PC-9 (cell line): ENCODE measurements around the gene SP5. TPM values are rescaled to one million over a fixed set of nuclear protein-coding genes. Genes with fewer than 3 reads are reported as not detected.

Experiments
- BruUV-seq: library from RNA; stranded (reverse); fragments of 400-500 nt; replicated peaks from 2 replicates; lab custom pipeline; 2021; lab: Mats Ljungman, UMichigan
- CTCF ChIA-PET: fragments of 300-600 bp; sonication (Branson Sonifier 250); formaldehyde crosslinking; loops from one replicate; lab custom pipeline; 2022; ENCODE audit warnings: antibody characterized with exemption; lab: Charles Lee
- POLR2A ChIA-PET: fragments of 300-600 bp; sonication (Branson Sonifier 250); formaldehyde crosslinking; loops from one replicate; lab custom pipeline; 2022; ENCODE audit warnings: antibody characterized with exemption; ENCODE audit not compliant: unreplicated experiment; lab: Charles Lee
- DNase-seq, 2 experiments: peaks; one replicate each; pipeline versions ENCODE4 v3.0.0 to v3.0.0-alpha.2; 2015 to 2022; ENCODE audit warnings: mixed read lengths in 1 of 2
- H2AFZ ChIP-seq: fragments of 200-600 bp; sonication (generic); 2 replicates; pipeline ENCODE4 v1.8.1; 2017; ENCODE audit warnings: antibody characterized with exemption
- H3F3A ChIP-seq: fragments of 200-600 bp; sonication (generic); 2 replicates; pipeline ENCODE4 v1.8.1; 2017; ENCODE audit warnings: antibody characterized with exemption, mild to moderate bottlenecking, low read depth; ENCODE audit not compliant: insufficient read depth
- H3K27ac ChIP-seq: fragments of 200-600 bp; sonication (generic); 2 replicates; pipeline ENCODE4 v1.6.1; 2016; ENCODE audit warnings: mixed run types
- H3K27me3 ChIP-seq: fragments of 200-600 bp; sonication (generic); 2 replicates; pipeline ENCODE4 v1.6.1; 2016; ENCODE audit warnings: low read depth, mixed run types; ENCODE audit not compliant: insufficient read depth
- H3K36me3 ChIP-seq: fragments of 200-600 bp; sonication (generic); 2 replicates; pipeline ENCODE4 v1.6.1; 2016; ENCODE audit warnings: low read depth, mixed run types
- H3K4me1 ChIP-seq: fragments of 200-600 bp; sonication (generic); replicated peaks from 2 replicates; pipeline ENCODE4 v1.6.1; 2016; ENCODE audit warnings: mixed run types; ENCODE audit not compliant: insufficient read depth
- H3K4me2 ChIP-seq: fragments of 200-600 bp; sonication (generic); 2 replicates; pipeline ENCODE4 v1.6.1; 2017; ENCODE audit warnings: mixed run types
- H3K4me3 ChIP-seq: fragments of 200-600 bp; sonication (generic); 2 replicates; pipeline ENCODE4 v1.6.1; 2016; ENCODE audit warnings: mixed run types
- H3K79me2 ChIP-seq: fragments of 200-600 bp; sonication (generic); 2 replicates; pipeline ENCODE4 v1.6.1; 2017; ENCODE audit warnings: low read depth, mixed run types
- H3K9me2 ChIP-seq: fragments of 200-600 bp; sonication (generic); 2 replicates; pipeline ENCODE4 v1.8.1; 2017; ENCODE audit warnings: mild to moderate bottlenecking; ENCODE audit not compliant: insufficient read depth
- H3K9me3 ChIP-seq: fragments of 200-600 bp; sonication (generic); 2 replicates; pipeline ENCODE4 v1.8.1; 2016; ENCODE audit warnings: low read depth; ENCODE audit not compliant: insufficient read depth
- H4K20me1 ChIP-seq: fragments of 200-600 bp; sonication (generic); 2 replicates; pipeline ENCODE4 v1.8.1; 2017; ENCODE audit not compliant: insufficient read depth
- EZH2 ChIP-seq: fragments of 200-600 bp; sonication (generic); IDR thresholded peaks from 2 replicates; pipeline ENCODE4 v1.8.0; 2017; ENCODE audit warnings: antibody characterized with exemption, low read depth
- intact Hi-C: fragments of 100-400 bp; cut with micrococcal nuclease; formaldehyde crosslinking; loops from one replicate; pipeline ENCODE4 v1.10.0; 2022; ENCODE audit not compliant: unreplicated experiment
- total RNA-seq: library from RNA; stranded (reverse); gene quantifications from 2 replicates; pipeline ENCODE4 v1.2.3, GENCODE V29; 2021
- TF ChIP-seq, protein P1 (sequence below): fragments of 200-600 bp; sonication (generic); conservative IDR thresholded peaks from 2 replicates; pipeline ENCODE4 v1.6.1; 2017; ENCODE audit warnings: mixed run types, antibody characterized with exemption, mild to moderate bottlenecking, moderate library complexity

Gene SP5
- total RNA-seq, 1 experiment from 2014 or later = 1.9 TPM

DNA sequence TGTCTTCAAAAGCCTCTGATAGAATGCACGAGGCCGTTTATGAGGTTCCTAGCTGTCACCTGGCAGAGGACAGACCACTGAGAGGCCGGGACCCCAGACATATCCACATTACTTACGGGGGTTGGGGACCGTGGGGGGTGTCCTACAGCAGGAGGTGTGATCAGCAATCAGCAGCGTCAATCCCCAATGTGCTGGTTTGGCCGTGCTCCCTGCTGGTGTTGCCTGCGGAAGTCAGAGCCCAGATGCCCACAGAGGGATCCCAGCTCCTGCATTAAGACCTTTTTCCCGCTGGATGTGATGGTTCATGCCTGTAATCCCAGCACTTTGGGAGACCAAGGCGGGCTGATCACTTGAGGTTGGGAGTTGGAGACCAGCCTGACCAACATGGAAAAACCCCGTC, 20.8 kb upstream of the SP5 start:
- Histone ChIP-seq H3K27me3 (no peaks in the 10 kb centered on the region), H3F3A (no peaks in the 10 kb centered on the region), H3K79me2 (no peaks in the 10 kb centered on the region), H3K4me1 (no peaks in the 10 kb centered on the region), H4K20me1 (no peaks in the 10 kb centered on the region), H3K4me3 (no peak overlapping the region), H3K36me3 (no peaks in the 10 kb centered on the region), H3K9me3 (no peaks in the 10 kb centered on the region), H3K4me2 (no peak overlapping the region), H3K27ac (no peak overlapping the region), H3K9me2 (no peaks in the 10 kb centered on the region), H2AFZ (no peak overlapping the region)
- TF ChIP-seq EZH2 = no peak
- TF ChIP-seq, protein P1, sequence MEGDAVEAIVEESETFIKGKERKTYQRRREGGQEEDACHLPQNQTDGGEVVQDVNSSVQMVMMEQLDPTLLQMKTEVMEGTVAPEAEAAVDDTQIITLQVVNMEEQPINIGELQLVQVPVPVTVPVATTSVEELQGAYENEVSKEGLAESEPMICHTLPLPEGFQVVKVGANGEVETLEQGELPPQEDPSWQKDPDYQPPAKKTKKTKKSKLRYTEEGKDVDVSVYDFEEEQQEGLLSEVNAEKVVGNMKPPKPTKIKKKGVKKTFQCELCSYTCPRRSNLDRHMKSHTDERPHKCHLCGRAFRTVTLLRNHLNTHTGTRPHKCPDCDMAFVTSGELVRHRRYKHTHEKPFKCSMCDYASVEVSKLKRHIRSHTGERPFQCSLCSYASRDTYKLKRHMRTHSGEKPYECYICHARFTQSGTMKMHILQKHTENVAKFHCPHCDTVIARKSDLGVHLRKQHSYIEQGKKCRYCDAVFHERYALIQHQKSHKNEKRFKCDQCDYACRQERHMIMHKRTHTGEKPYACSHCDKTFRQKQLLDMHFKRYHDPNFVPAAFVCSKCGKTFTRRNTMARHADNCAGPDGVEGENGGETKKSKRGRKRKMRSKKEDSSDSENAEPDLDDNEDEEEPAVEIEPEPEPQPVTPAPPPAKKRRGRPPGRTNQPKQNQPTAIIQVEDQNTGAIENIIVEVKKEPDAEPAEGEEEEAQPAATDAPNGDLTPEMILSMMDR = no peak
- CTCF ChIA-PET = no interaction called here
- no peak for DNase-seq
- POLR2A ChIA-PET = no interaction called here
- BruUV-seq = no TSS peak
- intact Hi-C loops = no loop called here

DNA sequence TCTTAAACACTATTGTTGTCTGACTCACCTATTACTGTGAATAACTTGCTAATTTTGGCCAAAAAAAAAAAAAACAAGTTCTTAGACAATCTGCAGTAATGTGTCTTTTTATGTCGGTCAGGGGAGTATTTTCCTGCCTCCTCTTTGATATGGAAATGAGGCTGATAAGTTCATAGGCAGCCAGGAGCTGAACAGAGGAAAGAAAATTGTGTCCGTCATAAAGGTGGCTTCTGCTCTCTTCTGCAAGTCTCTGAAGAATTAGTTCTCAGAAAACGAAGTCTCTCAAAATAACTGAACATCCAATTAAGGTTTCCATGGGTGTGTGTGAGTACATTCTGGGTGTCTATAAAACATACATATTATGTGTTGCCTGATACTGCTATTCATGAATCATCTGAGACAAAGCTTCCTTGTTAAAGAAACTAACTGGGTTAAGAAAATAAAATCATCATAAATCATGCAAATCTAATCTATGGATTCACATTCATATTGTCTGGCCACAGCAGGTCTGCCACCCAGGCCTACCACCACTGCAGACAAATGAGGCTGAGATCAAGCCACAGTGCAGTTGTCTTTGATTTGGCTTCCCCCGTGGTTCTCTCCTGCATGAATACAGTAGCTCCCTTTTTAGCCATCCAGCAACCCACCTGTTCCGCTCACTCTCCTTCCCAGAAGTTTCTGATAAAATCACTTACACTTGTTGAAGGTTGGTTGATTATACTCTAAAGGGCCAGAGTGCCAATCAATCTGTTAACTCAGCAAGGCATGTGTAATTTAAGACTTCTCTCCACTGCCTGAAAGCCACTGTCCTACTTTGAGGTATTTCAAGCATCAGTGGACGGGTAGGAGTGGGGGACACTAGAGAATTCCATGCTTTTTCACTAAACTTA, 19.4 kb upstream of the SP5 start:
- H3K36me3 ChIP-seq = no peaks in the 10 kb centered on the region
- no peaks in the 10 kb centered on the region for H3F3A ChIP-seq
- H3K4me1 ChIP-seq = no peaks in the 10 kb centered on the region
- H3K79me2 ChIP-seq = no peaks in the 10 kb centered on the region
- TF ChIP-seq EZH2 = no peak
- TF ChIP-seq, protein P1 = no peak
- H3K9me2 ChIP-seq = no peaks in the 10 kb centered on the region
- no peaks in the 10 kb centered on the region for H3K27me3 ChIP-seq
- H4K20me1 ChIP-seq = no peaks in the 10 kb centered on the region
- no TSS peak for BruUV-seq
- no peak for DNase-seq
- POLR2A ChIA-PET = interaction anchor here (0.7 kb wide), 1 partner anchor 8 kb away, joined by 3 read pairs; no protein-coding TSS in a partner anchor
- H2AFZ ChIP-seq = no peak overlapping the region
- CTCF ChIA-PET = interaction anchor here (0.6 to 0.7 kb wide), 2 partner anchors 317 to 628 kb away, joined by 3 to 10 read pairs; no protein-coding TSS in a partner anchor
- no peak overlapping the region for H3K27ac ChIP-seq
- intact Hi-C loops = no loop called here
- no peak overlapping the region for H3K4me2 ChIP-seq
- H3K4me3 ChIP-seq = no peak overlapping the region
- H3K9me3 ChIP-seq = no peaks in the 10 kb centered on the region

DNA sequence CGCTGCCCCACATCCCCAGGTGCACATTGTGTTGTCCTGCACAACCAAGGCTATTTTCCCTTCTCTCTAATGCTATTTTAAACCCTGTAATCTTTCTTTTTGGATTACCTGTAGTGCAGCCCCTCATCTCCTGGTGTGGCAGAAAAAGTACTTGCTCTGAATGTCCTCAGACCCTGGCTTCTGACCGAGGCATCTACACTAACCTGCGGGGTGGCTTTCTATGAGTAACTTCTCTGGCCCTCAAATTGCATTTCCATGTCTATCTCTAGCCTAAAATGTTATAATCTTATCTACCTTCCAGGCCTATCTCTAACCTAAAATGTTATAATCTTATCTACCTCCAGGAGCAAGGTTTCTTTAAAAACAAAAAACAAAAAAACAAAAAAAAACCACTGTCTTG, 18.2 kb upstream of the SP5 start:
- ChIA-PET POLR2A (no interaction called here), CTCF (no interaction called here)
- no peaks in the 10 kb centered on the region for H4K20me1 ChIP-seq
- H3K4me3 ChIP-seq = no peak overlapping the region
- intact Hi-C loops = no loop called here
- TF ChIP-seq EZH2 = no peak
- no peaks in the 10 kb centered on the region for H3K4me1 ChIP-seq
- no peaks in the 10 kb centered on the region for H3K27me3 ChIP-seq
- no peak overlapping the region for H3K27ac ChIP-seq
- H2AFZ ChIP-seq = no peak overlapping the region
- H3K4me2 ChIP-seq = no peak overlapping the region
- no peaks in the 10 kb centered on the region for H3K9me3 ChIP-seq
- no peaks in the 10 kb centered on the region for H3K36me3 ChIP-seq
- DNase-seq = no peak
- no peaks in the 10 kb centered on the region for H3K9me2 ChIP-seq
- H3K79me2 ChIP-seq = no peaks in the 10 kb centered on the region
- BruUV-seq = no TSS peak
- H3F3A ChIP-seq = no peaks in the 10 kb centered on the region
